ENCODE measurements around the gene SMIM41.

Gene SMIM41

DNA sequence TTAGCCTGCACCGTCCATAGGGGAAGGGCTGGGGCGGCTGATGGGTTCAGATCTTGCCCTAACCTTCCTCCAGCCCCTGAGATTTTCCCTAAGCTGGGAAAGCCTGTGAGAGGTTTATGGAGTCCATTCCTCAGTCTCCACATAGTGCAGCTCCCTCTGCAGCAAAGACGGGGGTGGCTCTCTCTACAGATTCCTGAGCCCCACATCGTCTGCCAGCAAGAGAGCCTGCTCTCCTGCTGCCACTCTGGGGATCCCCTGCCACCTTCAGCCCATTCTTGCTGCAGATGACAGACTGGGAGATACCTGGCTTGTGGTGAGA is 3.1 kb downstream of the SMIM41 start:
- H3K27ac ChIP-seq (ENCODE audit: low read depth, low read length), result no peak overlapping the region
- no CpG with 5 or more reads among the region's 4 CpGs for WGBS (ENCODE audit: extremely low coverage, insufficient coverage, low lambda C conversion rate)

DNA sequence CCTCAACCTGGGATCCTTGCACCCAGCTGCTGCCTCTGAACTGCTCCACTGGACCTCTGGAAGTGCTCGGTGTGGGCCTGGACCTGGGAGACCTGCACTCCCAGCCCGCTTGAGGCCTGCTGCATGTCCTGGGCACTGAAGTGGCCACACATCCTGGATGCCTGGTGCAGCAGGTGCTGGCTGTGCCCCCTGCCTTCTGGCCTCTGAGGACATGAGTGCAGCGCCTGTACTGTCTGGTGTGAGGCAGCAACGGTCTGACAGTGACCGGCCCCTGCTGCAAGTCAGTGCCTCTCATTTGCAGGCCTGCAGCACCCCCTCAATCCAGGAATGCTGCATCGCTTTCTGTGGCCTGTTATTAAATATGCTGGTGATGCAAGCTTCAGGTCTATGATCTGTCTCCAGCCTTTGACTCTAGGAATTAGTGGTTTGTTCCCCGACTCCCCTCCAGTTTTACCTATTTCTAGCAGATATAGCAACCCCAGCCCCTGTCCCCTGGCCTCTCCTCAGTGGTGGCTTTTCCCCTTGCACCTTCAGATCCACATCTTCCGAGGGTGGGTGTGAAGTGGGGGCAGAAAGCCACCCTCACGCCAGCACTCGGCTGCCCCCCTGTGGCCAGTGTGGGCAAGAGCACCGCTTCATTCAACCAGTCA is 3.6 kb downstream of the SMIM41 start:
- WGBS (ENCODE audit: extremely low coverage, insufficient coverage, low lambda C conversion rate), result no CpG with 5 or more reads among the region's 11 CpGs
- H3K4me3 ChIP-seq (ENCODE audit: low read length), result no peak overlapping the region
- H3K4me1 ChIP-seq (ENCODE audit: control insufficient read depth, low read depth, low read length), result peaks cover 3% of the 10 kb centered on the region
- no peak overlapping the region for H3K9ac ChIP-seq (ENCODE audit: low read length)
- H3K4ac ChIP-seq (ENCODE audit: low read depth, low read length), result no peak overlapping the region
- no peak overlapping the region for H3K27ac ChIP-seq (ENCODE audit: low read depth, low read length)
- no peak overlapping the region for H4K5ac ChIP-seq (ENCODE audit: low read length)
- no peak overlapping the region for H3K23ac ChIP-seq (ENCODE audit: low read length)
- H3K27me3 ChIP-seq (ENCODE audit: insufficient read depth, low read length, poor library complexity), result no peaks in the 10 kb centered on the region
- no peak overlapping the region for H3K56ac ChIP-seq (ENCODE audit: low read length)
- H3K18ac ChIP-seq (ENCODE audit: low read length), result no peak overlapping the region
- H4K8ac ChIP-seq (ENCODE audit: low read depth, low read length), result no peak overlapping the region
- no peaks in the 10 kb centered on the region for H3K79me2 ChIP-seq (ENCODE audit: control insufficient read depth, insufficient read depth, low read length)
- H2AK5ac ChIP-seq (ENCODE audit: low read length), result no peak overlapping the region
- peaks cover 3% of the 10 kb centered on the region for H3K36me3 ChIP-seq (ENCODE audit: control insufficient read depth, insufficient read depth, low read length)
- H3K79me1 ChIP-seq (ENCODE audit: low read length), result no peaks in the 10 kb centered on the region
- H3K4me2 ChIP-seq (ENCODE audit: low read length), result no peak overlapping the region
- DNase-seq, result peak; percentile 59
- H2BK5ac ChIP-seq (ENCODE audit: low read length), result no peak overlapping the region
- H2BK120ac ChIP-seq (ENCODE audit: low read depth, low read length), result no peak overlapping the region
- no peak overlapping the region for H2BK15ac ChIP-seq (replicated peaks; ENCODE audit: low read depth)

More for the DNA sequence above, 3.1 kb downstream of the SMIM41 start:
- H2AK5ac ChIP-seq (ENCODE audit: low read length), result no peak overlapping the region
- H2BK120ac ChIP-seq (ENCODE audit: low read depth, low read length), result no peak overlapping the region
- peaks cover 3% of the 10 kb centered on the region for H3K4me1 ChIP-seq (ENCODE audit: control insufficient read depth, low read depth, low read length)
- no peak overlapping the region for H2BK5ac ChIP-seq (ENCODE audit: low read length)
- H4K8ac ChIP-seq (ENCODE audit: low read depth, low read length), result no peak overlapping the region
- no peak overlapping the region for H3K4me3 ChIP-seq (ENCODE audit: low read length)
- no peak overlapping the region for H3K18ac ChIP-seq (ENCODE audit: low read length)
- H3K79me2 ChIP-seq (ENCODE audit: control insufficient read depth, insufficient read depth, low read length), result no peaks in the 10 kb centered on the region
- no peak for DNase-seq
- H3K27me3 ChIP-seq (ENCODE audit: insufficient read depth, low read length, poor library complexity), result no peaks in the 10 kb centered on the region
- no peak overlapping the region for H3K4me2 ChIP-seq (ENCODE audit: low read length)
- H3K23ac ChIP-seq (ENCODE audit: low read length), result no peak overlapping the region
- peak overlapping the region; percentile 3 for H3K56ac ChIP-seq (ENCODE audit: low read length)
- H3K36me3 ChIP-seq (ENCODE audit: control insufficient read depth, insufficient read depth, low read length), result peaks cover 3% of the 10 kb centered on the region
- no peak overlapping the region for H3K4ac ChIP-seq (ENCODE audit: low read depth, low read length)
- no peaks in the 10 kb centered on the region for H3K79me1 ChIP-seq (ENCODE audit: low read length)
- H2BK15ac ChIP-seq (replicated peaks; ENCODE audit: low read depth), result no peak overlapping the region
- no peak overlapping the region for H4K5ac ChIP-seq (ENCODE audit: low read length)
- H3K9ac ChIP-seq (ENCODE audit: low read length), result no peak overlapping the region

DNA sequence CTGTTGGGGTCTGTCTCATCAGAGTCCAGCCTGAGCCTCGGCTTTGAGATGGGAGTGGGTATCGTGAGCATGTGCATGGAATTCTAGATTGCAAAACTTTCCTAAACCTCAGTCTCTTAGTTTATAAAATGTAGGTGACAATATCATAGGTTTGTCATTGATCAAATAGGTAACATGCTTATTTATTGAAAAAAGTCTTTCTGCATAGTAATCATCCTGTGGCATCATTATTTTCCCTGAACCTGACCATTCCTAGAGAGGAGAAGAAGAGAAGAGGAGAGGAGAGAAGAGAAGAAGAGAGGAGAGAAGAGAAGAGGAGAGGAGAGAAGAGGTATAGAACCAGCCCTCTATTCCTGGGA is 4.1 kb downstream of the SMIM41 start:
- H3K9ac ChIP-seq (ENCODE audit: low read length), result no peak overlapping the region
- no peaks in the 10 kb centered on the region for H3K27me3 ChIP-seq (ENCODE audit: insufficient read depth, low read length, poor library complexity)
- H3K18ac ChIP-seq (ENCODE audit: low read length), result no peak overlapping the region
- H4K8ac ChIP-seq (ENCODE audit: low read depth, low read length), result no peak overlapping the region
- no peak overlapping the region for H3K56ac ChIP-seq (ENCODE audit: low read length)
- H3K23ac ChIP-seq (ENCODE audit: low read length), result no peak overlapping the region
- peaks cover 3% of the 10 kb centered on the region for H3K4me1 ChIP-seq (ENCODE audit: control insufficient read depth, low read depth, low read length)
- no peak overlapping the region for H2AK5ac ChIP-seq (ENCODE audit: low read length)
- H3K4me3 ChIP-seq (ENCODE audit: low read length), result no peak overlapping the region
- no peak overlapping the region for H3K4ac ChIP-seq (ENCODE audit: low read depth, low read length)
- H3K79me1 ChIP-seq (ENCODE audit: low read length), result no peaks in the 10 kb centered on the region
- H2BK120ac ChIP-seq (ENCODE audit: low read depth, low read length), result no peak overlapping the region
- no peak overlapping the region for H2BK15ac ChIP-seq (replicated peaks; ENCODE audit: low read depth)
- DNase-seq, result no peak
- H3K27ac ChIP-seq (ENCODE audit: low read depth, low read length), result no peak overlapping the region
- H4K5ac ChIP-seq (ENCODE audit: low read length), result no peak overlapping the region
- H3K36me3 ChIP-seq (ENCODE audit: control insufficient read depth, insufficient read depth, low read length), result peaks cover 3% of the 10 kb centered on the region
- H3K79me2 ChIP-seq (ENCODE audit: control insufficient read depth, insufficient read depth, low read length), result no peaks in the 10 kb centered on the region
- H3K4me2 ChIP-seq (ENCODE audit: low read length), result no peak overlapping the region
- WGBS (ENCODE audit: extremely low coverage, insufficient coverage, low lambda C conversion rate), result no CpG with 5 or more reads among the region's 2 CpGs
- no peak overlapping the region for H2BK5ac ChIP-seq (ENCODE audit: low read length)

DNA sequence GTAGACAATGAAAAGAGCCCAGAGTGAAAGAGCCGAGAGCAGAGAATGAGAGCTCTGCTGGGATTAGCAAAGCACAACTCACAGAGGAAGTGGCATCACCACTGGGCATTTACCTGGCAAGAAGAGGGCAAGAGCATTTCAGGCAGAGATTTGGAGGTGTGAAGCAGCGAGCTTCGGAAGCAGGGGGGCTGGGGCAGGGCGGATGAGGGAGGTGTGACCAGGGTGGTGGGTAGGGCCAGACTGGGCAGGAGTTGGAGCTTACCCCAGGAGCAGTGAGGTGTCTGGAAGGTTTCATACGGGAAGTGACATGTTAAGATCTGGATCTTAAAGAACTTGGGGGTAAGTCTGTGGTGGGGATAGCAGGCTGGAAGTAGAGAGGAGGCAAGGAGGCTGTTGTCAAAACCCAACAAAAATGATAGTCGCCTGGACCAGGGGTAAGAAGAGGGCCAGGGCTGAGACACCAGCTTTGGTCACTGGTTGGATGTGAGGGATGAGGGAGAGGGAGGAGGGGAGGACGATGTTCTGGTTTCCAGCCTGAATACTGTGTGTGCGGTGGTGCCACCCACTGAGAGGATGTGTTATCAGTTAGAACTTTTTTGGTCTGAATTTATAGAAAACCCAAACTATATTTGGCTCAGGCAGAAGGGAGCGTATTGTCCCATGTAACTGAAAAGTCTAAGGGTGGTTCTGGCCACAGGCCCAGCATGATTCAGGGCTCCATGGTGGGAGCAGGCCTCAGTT is 5.2 kb downstream of the SMIM41 start:
- no peaks in the 10 kb centered on the region for H3K79me2 ChIP-seq (ENCODE audit: control insufficient read depth, insufficient read depth, low read length)
- no peak overlapping the region for H3K9ac ChIP-seq (ENCODE audit: low read length)
- no peaks in the 10 kb centered on the region for H3K79me1 ChIP-seq (ENCODE audit: low read length)
- no CpG with 5 or more reads among the region's 9 CpGs for WGBS (ENCODE audit: extremely low coverage, insufficient coverage, low lambda C conversion rate)
- no peak overlapping the region for H3K56ac ChIP-seq (ENCODE audit: low read length)
- H3K27me3 ChIP-seq (ENCODE audit: insufficient read depth, low read length, poor library complexity), result no peaks in the 10 kb centered on the region
- no peak overlapping the region for H3K4ac ChIP-seq (ENCODE audit: low read depth, low read length)
- H2BK120ac ChIP-seq (ENCODE audit: low read depth, low read length), result no peak overlapping the region
- H3K23ac ChIP-seq (ENCODE audit: low read length), result no peak overlapping the region
- no peak overlapping the region for H2BK5ac ChIP-seq (ENCODE audit: low read length)
- H3K36me3 ChIP-seq (ENCODE audit: control insufficient read depth, insufficient read depth, low read length), result no peaks in the 10 kb centered on the region
- no peak overlapping the region for H3K4me2 ChIP-seq (ENCODE audit: low read length)
- H4K5ac ChIP-seq (ENCODE audit: low read length), result no peak overlapping the region
- H3K4me3 ChIP-seq (ENCODE audit: low read length), result no peak overlapping the region
- no peak overlapping the region for H2AK5ac ChIP-seq (ENCODE audit: low read length)
- no peak overlapping the region for H3K18ac ChIP-seq (ENCODE audit: low read length)
- no peak overlapping the region for H3K27ac ChIP-seq (ENCODE audit: low read depth, low read length)
- no peak overlapping the region for H4K8ac ChIP-seq (ENCODE audit: low read depth, low read length)
- H3K4me1 ChIP-seq (ENCODE audit: control insufficient read depth, low read depth, low read length), result peaks cover 3% of the 10 kb centered on the region
- H2BK15ac ChIP-seq (replicated peaks; ENCODE audit: low read depth), result no peak overlapping the region
- DNase-seq, result no peak

DNA sequence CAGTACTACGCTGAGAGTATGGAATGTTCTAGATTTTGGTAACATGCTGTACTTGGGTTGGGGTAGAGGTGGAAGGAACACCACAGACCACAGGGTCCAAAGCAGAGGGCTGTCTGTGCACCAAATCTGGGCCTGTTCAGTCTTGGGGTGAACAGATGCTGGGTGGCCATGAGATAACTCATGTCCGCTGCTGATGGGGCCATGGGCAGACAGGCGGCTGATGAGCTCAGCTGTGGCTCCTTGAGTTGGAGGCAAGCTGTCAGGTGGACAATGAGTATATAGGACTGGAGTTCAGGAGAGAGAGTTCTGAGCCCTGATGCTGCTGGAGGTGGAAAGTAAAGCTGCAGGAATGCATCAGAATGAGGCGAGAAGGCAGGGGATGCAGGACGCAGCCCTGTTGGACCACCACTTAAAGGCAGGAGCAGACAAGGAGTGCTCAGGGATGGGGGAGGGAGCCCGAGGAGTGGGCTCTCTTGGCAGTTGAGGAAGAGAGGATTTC is 6.2 kb downstream of the SMIM41 start:
- DNase-seq, result no peak
- Histone ChIP-seq H3K18ac (ENCODE audit: low read length) (no peak overlapping the region), H2AK5ac (ENCODE audit: low read length) (no peak overlapping the region), H3K27ac (ENCODE audit: low read depth, low read length) (no peak overlapping the region), H4K8ac (ENCODE audit: low read depth, low read length) (no peak overlapping the region), H3K36me3 (ENCODE audit: control insufficient read depth, insufficient read depth, low read length) (no peaks in the 10 kb centered on the region), H3K4me3 (ENCODE audit: low read length) (no peak overlapping the region), H3K79me1 (ENCODE audit: low read length) (no peaks in the 10 kb centered on the region), H3K9ac (ENCODE audit: low read length) (no peak overlapping the region), H3K23ac (ENCODE audit: low read length) (no peak overlapping the region), H3K4me2 (ENCODE audit: low read length) (no peak overlapping the region), H2BK5ac (ENCODE audit: low read length) (no peak overlapping the region), H2BK120ac (ENCODE audit: low read depth, low read length) (no peak overlapping the region), H3K4ac (ENCODE audit: low read depth, low read length) (no peak overlapping the region), H3K79me2 (ENCODE audit: control insufficient read depth, insufficient read depth, low read length) (no peaks in the 10 kb centered on the region), H4K5ac (ENCODE audit: low read length) (no peak overlapping the region), H3K56ac (ENCODE audit: low read length) (no peak overlapping the region), H2BK15ac (replicated peaks; ENCODE audit: low read depth) (no peak overlapping the region), H3K4me1 (ENCODE audit: control insufficient read depth, low read depth, low read length) (peaks cover 3% of the 10 kb centered on the region), H3K27me3 (ENCODE audit: insufficient read depth, low read length, poor library complexity) (no peaks in the 10 kb centered on the region)
- WGBS (ENCODE audit: extremely low coverage, insufficient coverage, low lambda C conversion rate), result no CpG with 5 or more reads among the region's 6 CpGs

All from mesendoderm (in vitro differentiated cells).